ENCODE data around the gene CMSS1.
A peak's percentile ranks its signal among the peaks of the same experiment; 100 is the strongest.

Gene CMSS1

DNA sequence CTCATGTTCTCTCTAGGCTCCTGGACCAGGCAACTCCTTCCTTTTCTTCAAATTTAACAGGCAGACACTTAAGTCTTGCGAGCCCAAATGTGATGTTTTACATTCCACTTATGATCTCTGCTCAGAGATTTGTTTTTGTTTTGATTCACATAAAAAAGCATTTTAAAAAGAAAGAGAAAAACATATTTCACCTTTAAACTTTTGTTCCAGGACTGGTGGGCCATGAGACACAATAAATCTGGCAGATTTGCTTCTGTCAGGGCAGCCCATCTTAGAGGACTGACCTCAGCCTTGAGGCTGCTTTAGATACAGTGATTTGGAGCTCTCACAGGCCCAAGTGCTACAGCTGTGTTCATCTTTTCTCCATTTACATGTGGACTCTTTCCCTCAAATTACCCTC lies 52.0 kb downstream of the CMSS1 start:
- no peak overlapping the region for H3K4me3 ChIP-seq (replicated peaks in 1 of 2; ENCODE audit: low read depth in 2 of 2, low read length in 2 of 2)
- TF ChIP-seq, protein P1, sequence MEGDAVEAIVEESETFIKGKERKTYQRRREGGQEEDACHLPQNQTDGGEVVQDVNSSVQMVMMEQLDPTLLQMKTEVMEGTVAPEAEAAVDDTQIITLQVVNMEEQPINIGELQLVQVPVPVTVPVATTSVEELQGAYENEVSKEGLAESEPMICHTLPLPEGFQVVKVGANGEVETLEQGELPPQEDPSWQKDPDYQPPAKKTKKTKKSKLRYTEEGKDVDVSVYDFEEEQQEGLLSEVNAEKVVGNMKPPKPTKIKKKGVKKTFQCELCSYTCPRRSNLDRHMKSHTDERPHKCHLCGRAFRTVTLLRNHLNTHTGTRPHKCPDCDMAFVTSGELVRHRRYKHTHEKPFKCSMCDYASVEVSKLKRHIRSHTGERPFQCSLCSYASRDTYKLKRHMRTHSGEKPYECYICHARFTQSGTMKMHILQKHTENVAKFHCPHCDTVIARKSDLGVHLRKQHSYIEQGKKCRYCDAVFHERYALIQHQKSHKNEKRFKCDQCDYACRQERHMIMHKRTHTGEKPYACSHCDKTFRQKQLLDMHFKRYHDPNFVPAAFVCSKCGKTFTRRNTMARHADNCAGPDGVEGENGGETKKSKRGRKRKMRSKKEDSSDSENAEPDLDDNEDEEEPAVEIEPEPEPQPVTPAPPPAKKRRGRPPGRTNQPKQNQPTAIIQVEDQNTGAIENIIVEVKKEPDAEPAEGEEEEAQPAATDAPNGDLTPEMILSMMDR (IDR thresholded peaks at IDR 0.05; ENCODE audit: low read depth, low read length), result no peak
- no peak for DNase-seq (ENCODE audit: low read depth in 2 of 2)

DNA sequence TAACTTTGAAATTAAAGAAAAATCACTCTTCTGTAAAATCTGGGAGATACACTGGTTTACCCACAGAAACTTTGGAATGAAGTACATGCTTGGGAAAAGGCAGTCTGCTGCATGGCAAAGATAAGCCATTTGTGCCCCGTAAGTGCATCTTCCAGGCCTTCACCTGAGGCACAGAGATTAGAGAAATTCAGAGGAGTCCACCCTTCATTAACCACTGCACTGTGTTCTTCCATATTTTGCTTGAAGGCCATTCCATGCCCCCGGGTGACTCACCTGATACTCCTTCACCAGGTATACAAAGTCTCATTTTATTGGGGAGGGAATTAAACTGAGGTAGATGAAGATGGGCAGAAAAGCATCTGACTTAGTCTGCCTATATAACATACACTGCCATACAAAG lies 53.0 kb downstream of the CMSS1 start:
- no peak overlapping the region for H3K4me3 ChIP-seq (replicated peaks in 1 of 2; ENCODE audit: low read depth in 2 of 2, low read length in 2 of 2)
- TF ChIP-seq, protein P1 (IDR thresholded peaks at IDR 0.05; ENCODE audit: low read depth, low read length), result no peak
- DNase-seq (ENCODE audit: low read depth in 2 of 2), result no peak

DNA sequence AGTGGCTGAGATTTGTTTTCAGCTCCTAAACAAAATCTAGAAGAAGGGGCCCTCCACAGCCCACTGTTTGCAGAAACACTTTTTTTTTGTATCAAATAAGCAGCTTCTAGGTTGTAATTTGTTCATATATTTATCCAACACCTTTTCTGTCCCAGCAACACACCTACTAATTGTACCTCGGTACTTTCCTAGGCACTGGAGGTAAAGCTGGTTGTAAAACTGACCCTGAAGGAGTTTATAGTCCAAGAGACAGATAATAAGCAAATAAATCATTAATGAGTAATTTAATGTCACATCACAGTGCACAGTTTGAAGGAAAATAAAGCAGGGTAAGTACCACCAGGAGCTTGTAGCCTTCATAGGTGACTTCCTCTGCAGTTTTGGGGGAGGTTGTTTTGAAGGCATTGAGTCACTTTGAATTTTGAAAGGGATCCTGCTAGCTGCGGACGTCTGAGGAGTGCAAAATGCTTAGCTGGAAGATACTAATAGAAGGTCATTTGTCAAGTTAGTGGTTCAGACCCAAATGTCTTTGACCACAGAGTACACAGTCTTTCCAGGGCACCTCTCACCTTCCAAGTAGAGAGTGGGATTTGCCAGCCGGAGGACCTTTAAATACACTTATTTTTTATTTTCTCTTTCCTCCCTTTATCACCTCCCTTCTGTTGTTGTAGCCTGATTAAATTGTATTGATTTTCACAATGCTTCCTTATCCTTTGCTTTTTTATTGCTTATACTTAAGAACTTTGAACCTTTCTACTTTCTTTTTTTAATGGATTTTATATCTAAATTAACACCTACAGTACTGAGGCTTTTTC lies 53.8 kb downstream of the CMSS1 start:
- no peak for DNase-seq (ENCODE audit: low read depth in 2 of 2)
- TF ChIP-seq, protein P1 (IDR thresholded peaks at IDR 0.05; ENCODE audit: low read depth, low read length), result no peak
- peak overlapping the region in 1 of 2 donors; percentile 12 for H3K4me3 ChIP-seq (replicated peaks in 1 of 2; ENCODE audit: low read depth in 2 of 2, low read length in 2 of 2)

DNA sequence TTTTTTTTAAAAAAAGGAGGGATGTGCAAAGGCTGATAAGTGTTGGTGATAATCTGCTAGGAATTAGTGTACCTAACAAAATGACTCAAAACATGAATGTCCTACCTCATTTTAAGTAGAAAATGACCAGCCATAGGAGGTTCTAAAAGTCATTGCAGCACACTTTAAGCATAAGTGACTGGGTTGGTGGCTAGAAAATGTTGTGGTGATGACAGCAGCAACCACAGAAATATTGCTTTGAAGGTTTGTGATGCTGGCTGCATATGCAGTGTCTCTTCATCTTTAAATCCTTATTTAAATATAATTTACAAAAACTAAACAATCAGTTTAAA lies 55.2 kb downstream of the CMSS1 start:
- peak overlapping the region in 1 of 2 donors; percentile 71 for H3K4me3 ChIP-seq (replicated peaks in 1 of 2; ENCODE audit: low read depth in 2 of 2, low read length in 2 of 2)
- TF ChIP-seq, protein P1 (IDR thresholded peaks at IDR 0.05; ENCODE audit: low read depth, low read length), result no peak
- no peak for DNase-seq (ENCODE audit: low read depth in 2 of 2)

DNA sequence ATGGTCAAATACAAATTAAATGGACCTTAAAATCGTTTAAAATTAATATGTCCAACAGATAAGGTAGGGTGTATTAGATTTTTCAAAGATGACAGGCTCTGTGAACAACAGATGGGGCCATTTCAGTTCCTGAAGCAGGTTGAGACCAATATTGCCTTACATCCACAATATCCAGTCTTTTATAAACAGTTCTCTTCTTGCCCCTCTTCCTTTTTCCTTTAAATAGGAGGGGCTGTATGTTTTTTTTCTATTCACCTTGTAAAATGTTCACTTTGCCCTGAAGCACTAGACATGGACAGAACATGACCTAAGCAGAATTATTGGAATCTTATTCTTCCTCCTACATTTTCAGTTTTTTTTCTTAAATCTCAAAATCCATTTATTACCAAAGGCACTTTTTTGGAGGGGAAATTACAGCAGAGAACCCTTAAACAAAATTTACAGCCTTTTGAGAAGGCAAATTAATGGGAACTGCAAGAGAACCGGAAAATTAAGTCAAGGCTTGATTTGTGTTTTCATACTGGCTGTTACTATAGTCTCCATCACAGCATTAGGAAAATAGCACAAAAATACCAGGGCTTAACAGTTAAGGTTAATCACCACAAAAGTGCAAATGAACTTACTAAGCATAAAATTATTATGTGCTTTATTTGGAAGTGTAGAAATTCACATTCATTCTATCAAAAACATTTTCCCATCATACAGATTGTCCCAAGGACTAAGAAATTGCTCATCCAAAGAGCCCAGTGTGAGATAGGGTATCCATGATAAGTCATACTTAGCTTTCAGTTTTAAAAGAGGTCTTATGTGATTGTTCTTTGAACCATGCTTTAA lies 55.8 kb downstream of the CMSS1 start:
- peak in 1 of 2 donors; percentile 16 for DNase-seq (ENCODE audit: low read depth in 2 of 2)
- TF ChIP-seq, protein P1 (IDR thresholded peaks at IDR 0.05; ENCODE audit: low read depth, low read length), result no peak
- H3K4me3 ChIP-seq (replicated peaks in 1 of 2; ENCODE audit: low read depth in 2 of 2, low read length in 2 of 2), result peak overlapping the region; percentile 54 to 71

DNA sequence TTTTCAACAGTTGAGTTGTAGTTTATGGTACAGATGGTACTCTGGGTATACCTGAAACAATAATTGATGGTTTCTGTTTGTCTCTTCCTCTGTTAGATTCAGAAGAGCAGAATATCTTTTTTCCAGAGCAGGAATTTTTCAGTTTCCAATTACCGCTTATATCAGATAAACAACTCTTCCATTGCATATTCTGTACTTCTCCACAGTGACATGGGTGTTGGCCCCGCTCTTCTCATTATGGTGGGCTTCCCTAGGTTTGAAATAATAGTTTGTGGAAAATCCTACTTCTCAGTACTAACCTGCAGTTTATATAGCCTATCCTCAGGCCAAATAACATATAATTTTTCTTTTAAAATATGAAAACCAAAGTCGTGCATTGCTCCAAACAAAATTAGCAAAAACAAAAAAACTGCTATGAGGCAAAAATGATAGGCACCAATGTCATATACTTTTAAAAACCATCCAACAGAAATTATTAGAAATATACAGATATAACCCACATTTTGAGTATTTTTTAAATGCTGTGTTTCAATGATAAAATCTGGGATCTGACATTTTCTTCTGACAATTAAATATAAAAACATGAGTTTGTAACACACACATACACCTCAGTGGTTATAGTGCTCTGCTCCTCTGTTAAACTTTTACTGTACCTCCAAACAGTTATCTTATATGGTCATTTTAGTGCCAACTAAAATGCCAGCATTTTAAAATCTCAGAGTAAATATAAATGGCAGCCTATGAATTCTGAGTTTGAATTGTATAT lies 56.8 kb downstream of the CMSS1 start:
- no peak for DNase-seq (ENCODE audit: low read depth in 2 of 2)
- peak overlapping the region; percentile 54 to 71 for H3K4me3 ChIP-seq (replicated peaks in 1 of 2; ENCODE audit: low read depth in 2 of 2, low read length in 2 of 2)
- TF ChIP-seq, protein P1 (IDR thresholded peaks at IDR 0.05; ENCODE audit: low read depth, low read length), result no peak
